Dermis microvascular lymphatic vessel endothelial cell (primary cell): ENCODE results near the gene PDZD7. TPM values are rescaled to one million over a fixed set of nuclear protein-coding genes. Genes with fewer than 3 reads are reported as not detected.
A peak's percentile ranks its signal among the peaks of the same experiment; 100 is the strongest.

ENCODE experiments used
- DNase-seq, 2 donors: peaks; one replicate each; pipeline versions ENCODE4 v3.0.0 to v3.0.0-alpha.2; 2010; ENCODE audit warnings: low read depth in 2 of 2
- total RNA-seq: library from RNA; depleted of rRNA; stranded (reverse); fragments of >200 nt; gene quantifications from 2 replicates; pipeline ENCODE4 v1.2.1, GENCODE V29; 2014

The PDZD7 gene
- total RNA-seq, 1 donor from 2014 or later, result 0.51 TPM

DNA sequence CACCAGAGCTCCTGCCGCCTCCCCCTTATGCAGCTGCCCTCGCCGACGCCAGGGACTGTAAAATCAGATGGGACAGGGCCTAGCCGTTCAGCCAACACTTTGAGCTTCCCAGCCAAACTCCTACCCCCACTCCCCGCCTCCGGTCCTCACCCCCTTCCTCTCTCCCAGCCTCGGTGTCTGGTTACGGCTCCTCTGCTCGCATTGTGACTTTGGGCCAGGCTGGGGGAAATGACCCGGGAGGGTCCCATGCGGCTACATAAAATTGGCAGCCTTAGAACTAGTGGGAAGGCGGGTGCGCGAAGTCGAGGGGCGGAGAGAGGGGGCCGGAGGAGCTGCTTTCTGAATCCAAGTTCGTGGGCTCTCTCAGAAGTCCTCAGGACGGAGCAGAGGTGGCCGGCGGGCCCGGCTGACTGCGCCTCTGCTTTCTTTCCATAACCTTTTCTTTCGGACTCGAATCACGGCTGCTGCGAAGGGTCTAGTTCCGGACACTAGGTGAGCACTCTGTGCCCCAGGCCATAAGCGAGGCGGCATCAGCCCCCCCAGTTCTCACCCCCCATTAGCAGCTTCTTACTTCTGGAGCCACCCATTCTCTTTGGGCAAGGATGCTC lies 30.8 kb upstream of the PDZD7 start, which contains the start of gene KAZALD1:
Gene KAZALD1 (plus strand): TSS at position 366 of the 608 bp plus-strand sequence. CDS start 604 bp downstream, outside the sequence.
- no peak for DNase-seq

GRCh38 chr10:101060951-101061623 lies 30.2 kb upstream of the PDZD7 start:
- DNase-seq, result peak; percentile 75 to 91

GRCh38 chr10:101060036-101060950 lies 29.4 kb upstream of the PDZD7 start:
- DNase-seq, result peak; percentile 88 to 94

DNA sequence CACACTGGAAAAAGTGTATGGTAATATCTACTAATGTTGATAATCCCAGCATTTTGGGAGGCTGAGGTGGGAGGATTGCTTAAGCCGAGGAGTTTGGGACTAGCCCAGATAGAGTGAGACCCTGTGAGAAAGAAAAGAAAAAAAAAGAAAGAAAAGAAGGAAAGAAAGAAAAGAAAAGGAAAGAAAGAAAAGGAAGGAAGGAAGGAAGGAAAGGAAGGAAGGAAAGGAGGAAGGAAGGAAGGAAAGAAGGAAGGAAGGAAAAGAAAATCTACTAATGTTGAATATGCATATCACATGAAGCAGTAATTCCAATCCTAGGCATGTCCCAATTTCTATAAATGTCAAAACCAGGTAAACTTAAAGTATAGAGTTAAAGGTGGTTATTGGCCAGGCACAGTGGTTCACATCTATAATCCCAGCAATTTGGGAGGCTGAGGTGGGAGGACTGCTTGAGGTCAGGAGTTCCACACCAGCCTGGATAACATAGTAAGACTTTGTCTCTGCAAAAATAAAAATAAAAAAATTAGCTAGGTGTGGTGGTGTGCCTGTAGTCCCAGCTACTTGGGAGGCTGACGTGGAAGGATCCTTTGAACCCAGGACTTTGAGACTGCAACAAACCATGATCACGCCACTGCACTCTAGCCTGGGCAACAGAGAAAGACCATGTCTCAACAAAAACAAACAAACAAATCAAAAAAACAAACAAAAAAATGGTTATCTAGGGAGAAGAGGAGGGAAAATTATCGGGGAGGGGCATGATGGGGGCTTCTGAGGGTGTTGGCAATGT lies 25.6 kb upstream of the PDZD7 start:
- DNase-seq, result no peak

DNA sequence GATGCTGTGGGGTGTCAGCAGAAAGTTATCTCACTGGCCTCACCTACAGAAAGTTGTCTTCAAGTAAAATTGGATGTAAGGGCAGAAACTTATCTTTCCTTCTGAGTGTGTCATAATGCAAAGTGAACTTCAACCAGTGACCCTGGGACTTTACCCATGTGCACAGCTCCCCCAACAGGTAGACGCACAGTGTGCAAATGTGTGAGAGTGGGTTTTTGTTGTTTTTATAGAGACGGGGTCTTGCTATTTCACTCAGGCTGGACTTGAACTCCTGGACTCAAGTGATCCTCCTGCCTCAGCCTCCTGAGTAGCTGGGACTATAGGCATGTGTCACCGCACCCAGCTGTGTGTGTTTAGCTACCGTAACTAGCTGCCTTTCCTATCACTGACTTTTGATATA lies 24.5 kb upstream of the PDZD7 start:
- DNase-seq, result no peak

GRCh38 chr10:101054876-101055275 lies 23.9 kb upstream of the PDZD7 start:
- no peak for DNase-seq

DNA sequence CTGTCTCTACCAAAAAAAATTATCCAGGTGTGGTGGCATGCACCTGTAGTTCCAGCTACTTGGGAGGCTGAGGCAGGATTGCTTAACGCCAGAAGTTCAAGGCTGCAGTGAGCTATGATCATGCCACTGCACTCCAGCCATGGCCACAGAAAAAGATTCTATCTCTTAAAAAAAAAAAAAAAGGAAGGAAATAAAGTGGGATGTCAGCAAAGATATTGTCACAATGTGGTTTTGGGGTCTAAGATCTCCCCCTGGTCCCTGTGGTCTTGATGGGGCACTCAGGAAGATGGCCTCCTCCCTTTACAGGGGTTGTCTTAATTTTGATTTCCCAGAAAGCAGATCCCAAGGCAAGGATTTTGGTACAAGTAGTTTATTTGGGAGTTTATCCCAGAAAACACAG lies 23.4 kb upstream of the PDZD7 start:
- DNase-seq, result no peak

DNA sequence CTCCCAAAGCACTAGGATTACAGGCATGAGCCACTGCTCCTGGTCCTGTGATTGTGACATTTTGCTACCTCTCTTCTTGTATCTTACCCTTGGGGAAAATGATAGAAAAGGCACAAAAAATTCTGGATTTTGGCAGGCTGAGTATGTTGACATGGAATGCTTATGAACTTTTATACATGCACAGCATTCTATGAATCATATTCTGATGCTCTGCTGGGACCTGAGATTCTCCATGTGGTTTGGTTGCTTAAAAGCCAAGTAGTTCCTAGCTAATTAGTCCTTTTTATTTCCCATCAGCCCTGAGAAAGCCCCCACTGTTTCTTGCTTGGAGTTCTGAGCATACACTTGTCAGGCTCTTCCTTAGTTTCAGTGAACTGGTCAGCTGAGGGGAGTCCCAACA lies 22.6 kb upstream of the PDZD7 start:
- DNase-seq, result no peak

- no peak for DNase-seq
Measured at GRCh38 chr10:101052285-101052684, 21.4 kb upstream of the PDZD7 start.

DNA sequence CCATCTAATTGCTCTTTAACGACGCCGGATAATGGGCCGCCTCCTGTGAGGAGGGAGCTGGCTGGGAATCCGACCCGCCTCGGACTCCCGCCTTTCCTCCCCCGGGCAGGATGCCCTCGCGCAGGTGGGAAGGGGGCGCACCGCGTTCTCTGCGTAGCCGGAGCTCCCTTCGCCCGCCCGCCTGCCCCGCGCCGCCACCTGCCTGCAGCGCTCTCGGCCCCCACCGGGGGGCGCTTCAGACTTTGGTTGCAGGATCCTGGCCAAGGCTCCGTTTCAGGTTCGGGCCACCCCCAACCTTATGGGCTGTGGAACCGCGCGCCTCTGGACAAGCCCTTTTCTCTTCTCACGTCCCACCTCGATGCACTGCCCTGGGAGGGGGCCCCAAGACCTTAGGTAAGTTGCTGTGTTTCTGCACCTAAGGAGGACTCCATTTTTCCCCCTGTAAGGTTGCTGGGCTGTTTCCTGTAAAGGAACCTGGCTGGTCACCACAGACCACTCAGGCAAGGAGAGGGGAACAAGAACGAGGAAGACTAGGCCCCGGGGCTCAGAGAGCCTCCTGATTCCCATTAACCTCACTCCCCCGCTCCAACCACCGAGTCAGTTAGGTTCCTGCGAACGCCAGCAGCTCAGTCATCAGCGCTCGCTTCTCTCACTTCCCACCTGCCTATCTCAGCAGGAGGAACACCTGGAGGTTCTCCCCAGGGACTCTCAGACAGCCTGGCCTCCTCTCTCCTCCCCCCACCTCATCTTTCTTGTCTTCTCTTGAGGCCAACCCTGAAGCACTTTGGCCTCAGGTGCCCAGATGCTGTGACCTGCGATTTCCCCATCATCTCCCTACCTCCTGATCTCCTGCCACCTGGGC lies 19.5 kb upstream of the PDZD7 start:
- DNase-seq, result peak in 1 of 2 donors; percentile 51

DNA sequence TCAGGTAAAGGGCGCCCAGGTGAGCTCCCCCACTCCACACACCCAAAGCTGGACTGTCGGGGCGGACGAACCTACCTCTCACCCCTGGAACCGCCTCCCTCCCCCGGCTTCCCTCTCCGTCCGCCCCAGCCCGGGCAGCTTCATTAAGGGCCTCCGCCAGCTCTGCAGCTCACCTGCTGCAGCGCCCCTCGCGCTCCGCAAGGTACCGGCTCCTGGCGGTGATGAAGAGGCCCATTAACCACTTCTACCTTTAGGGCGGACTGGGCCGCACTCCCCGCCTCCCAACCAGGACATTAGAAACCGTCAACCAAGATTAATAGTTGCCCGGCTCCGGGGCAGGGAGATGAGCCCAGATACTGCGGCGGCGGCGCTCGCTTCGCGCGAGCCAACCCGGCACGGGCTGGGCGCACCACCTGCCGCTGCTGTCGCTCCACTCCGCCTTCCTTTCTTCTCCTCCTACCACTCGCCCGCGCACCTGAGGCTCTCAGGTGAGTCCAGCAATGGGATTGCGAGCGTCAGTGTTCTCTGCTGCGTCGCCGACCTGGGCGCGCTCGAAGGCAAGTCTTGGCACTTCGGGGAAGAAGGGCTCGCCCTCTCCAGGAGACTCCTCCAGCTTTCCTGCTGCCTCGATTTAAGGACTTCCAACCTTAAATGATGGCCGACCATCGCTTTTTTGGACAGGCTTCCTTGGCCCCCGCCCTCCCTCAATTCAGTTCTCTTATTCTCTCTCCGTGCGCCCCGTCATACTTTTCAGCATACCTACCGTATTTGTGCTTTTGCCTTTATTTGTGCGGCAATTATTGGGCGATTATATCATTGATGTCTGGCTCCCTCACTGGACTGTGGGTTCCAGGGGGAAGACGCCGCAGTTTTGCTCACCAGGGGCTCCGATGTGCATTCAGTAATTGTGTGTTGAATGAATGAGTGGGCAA lies 17.3 kb upstream of the PDZD7 start:
- DNase-seq, result no peak

DNA sequence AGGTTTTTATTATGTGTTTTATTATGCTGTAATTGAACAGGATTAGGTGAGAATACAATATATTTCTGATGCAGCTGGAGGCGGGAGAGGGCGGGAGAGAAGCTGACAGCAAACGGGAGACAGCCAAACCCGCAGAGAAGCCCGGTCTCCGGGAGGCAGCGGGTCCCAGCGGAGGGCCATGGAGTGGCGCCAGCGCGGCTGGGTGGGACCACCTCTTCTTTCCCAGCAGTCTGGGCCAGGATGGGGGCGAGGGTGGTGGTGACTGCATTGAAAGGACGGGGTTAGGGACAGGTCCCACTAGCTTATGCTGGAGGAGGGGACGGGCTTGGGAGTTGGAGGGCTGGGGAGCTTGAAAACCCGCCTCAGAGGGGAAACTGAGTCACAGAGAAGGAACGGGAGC lies 16.3 kb upstream of the PDZD7 start:
- no peak for DNase-seq

DNA sequence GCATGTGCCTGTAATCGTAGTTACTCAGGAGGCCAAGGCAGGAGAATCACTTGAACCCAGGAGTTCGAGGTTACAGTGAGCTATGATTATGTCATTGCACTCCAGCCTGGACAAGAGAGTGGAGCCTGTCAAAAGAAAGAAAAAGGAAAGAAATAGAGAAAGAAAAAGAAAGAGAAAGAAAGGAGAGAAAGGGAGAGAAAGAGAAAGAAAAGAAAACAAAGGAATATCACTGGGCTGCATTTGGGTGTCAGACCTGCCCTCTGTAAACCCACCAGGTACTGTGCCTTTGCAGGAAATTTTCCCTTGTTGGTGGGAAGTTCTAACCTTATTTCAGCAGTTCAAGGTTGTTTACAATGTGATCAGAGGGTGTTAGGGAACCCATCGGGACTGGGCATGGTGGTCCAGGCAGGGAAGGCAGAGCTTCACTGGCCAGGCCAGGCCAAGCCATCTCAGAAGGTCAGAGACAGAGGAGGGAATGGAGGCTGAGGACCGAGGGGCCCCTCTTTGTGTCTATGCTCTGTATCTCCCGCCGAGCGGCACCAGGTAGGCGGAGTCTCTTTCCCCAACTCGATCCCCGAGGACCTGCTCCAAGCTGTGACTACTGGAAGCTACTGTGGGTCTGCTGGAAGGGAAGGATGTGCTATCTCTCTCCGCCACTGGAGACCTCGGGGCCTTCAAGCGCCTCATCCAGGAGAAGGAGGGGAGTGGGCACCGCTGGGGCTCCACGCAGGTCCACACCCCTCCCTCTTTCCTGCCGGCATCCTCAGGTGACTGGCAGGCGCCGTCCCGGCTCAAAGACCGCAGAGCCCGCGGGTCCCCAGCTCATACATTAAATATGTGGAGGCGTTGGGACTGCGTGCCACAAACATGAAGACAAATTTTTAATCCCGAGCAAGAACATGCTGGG lies 15.7 kb upstream of the PDZD7 start:
- DNase-seq, result no peak

- DNase-seq, result no peak
Measured at GRCh38 chr10:101044117-101044516, 13.2 kb upstream of the PDZD7 start.

DNA sequence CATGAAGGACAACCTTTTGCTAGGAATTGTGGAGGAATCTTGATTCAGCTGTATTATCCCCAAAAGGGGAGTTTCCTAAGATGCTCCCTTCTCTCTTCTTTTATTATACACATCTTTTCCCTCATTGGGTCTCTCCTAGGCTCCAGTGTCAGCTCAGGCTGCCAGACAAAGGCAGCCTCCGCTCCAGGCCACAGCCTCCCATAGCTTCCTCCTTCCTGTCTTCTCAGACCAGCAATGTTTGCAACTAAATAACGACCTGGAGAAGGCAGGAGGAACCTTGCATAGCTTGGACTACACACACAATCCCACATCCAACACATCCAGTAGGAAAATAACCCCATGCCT lies 12.4 kb upstream of the PDZD7 start:
- DNase-seq, result no peak

DNA sequence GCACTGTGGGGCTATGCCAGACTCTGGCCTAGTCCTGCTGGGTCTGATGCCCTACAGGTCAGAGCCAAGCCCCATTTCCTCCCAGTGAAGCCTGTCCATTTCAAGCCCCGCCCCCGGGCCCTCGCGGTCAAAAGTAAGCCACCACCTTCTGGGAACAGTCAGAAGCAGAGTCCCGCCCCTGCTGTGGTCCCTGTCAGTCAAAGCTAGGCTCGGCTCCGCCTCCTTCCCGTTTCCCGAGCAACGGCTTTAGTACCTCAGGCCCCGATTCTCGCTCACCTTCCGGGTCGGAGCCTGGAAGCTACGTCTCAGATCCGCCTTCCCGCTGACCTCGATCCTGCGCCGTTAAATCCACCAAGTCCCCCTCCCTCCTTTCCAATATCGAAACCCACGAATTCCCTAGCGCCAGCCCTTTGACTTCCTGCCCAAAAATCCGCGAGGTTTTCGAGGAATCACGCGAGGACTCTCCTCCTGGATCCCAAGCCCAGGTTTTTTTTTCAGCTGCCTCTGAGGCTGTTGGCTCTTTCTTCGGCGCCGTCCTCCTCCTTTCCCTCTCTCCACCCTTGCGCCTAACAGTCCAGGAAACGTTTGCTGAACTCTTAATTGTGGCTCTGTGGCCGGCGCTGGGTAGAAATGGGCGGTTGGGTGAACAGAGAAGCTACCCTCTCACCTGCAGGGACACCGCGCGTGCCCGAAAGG lies 11.9 kb upstream of the PDZD7 start:
- peak; percentile 93 to 94 for DNase-seq

DNA sequence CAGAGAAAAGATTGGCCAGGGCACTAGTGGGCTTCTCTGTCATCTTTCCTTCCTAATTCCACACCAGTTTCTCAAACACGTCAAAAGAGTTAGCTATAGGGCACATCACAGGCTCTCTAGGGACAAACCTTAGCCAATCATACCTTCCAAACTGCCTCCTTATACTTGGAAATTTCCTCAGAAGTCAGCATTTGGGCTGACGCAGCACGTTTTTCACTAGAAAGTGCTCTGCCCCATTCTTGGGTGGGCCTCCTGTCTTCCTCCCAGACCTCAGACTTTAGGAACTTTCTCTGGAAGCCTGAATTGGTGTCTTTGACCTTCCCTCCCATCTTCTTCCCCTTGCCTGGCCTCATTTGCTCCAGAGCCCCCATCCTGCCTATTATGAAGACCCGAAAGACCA lies 11.2 kb upstream of the PDZD7 start:
- DNase-seq, result no peak

DNA sequence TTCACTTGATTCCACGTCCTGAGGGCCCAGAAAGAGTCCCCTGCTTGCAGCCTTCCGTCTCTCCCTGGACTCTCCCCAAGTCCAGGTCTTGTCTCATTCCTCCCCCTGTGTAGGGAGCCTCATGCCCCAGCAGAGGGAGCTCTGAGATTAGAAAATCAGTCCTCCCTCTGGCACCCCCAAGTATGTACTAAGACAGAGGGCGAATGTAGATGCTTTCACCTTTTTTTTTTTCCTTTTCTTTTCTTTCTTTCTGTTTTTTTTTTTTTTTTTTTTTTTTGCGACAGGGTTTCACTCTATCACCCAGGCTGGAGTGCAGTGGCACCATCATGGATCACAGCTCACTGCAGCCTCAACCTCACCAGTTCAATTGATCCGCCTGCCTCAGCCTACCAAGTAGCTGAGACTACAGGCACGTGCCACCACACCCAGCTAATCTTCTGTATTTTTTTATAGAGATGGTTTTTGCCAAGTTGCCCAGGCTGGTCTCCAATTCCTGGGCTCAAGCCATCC lies 10.4 kb upstream of the PDZD7 start:
- DNase-seq, result peak in 1 of 2 donors; percentile 86
